GM12878 (cell line): ENCODE results near the gene C4orf36. TPM values are rescaled to one million over a fixed set of nuclear protein-coding genes. Genes with fewer than 3 reads are reported as not detected.

Experiments used
- EP300 ChIP-seq, 2 experiments: fragments of 150-350 bp in 1 of 2; IDR thresholded peaks; 2 replicates each; pipeline ENCODE4 v1.6.1; 2011 to 2012; ENCODE audit warnings: low read depth in 2 of 2, low read length in 2 of 2, borderline replicate concordance in 1 of 2, improper control_type of control experiment in 1 of 2, inconsistent platforms in 1 of 2; ENCODE audit not compliant: control insufficient read depth in 1 of 2
- IKZF2 ChIP-seq, 2 experiments: fragments of 450-650 bp; IDR thresholded peaks; 2 replicates each; pipeline ENCODE4 v1.6.1; 2017; ENCODE audit warnings: mild to moderate bottlenecking in 2 of 2, moderate library complexity in 2 of 2
- LARP7 ChIP-seq: fragments of 450-650 bp; IDR thresholded peaks from 2 replicates; pipeline ENCODE4 v1.6.1; 2017; ENCODE audit warnings: mild to moderate bottlenecking
- MXI1 ChIP-seq: fragments of 150-350 bp; IDR thresholded peaks from 2 replicates; pipeline ENCODE4 v1.6.1; 2011; ENCODE audit warnings: low read depth, mild to moderate bottlenecking, inconsistent platforms, low read length, improper control_type of control experiment
- NR2F1 ChIP-seq: fragments of 450-650 bp; conservative IDR thresholded peaks from 2 replicates; pipeline ENCODE4 v1.6.1; 2017; ENCODE audit warnings: mild to moderate bottlenecking
- NRF1 ChIP-seq: conservative IDR thresholded peaks from 2 replicates; pipeline ENCODE4 v1.6.1; 2011; ENCODE audit warnings: mild to moderate bottlenecking, low read depth, low read length, improper control_type of control experiment
- PAX5 ChIP-seq: IDR thresholded peaks from 2 replicates; pipeline ENCODE4 v1.6.1; 2011; ENCODE audit warnings: low read depth, low read length, borderline replicate concordance
- POLR2AphosphoS5 ChIP-seq: IDR thresholded peaks from 2 replicates; pipeline ENCODE4 v1.6.1; 2011; ENCODE audit warnings: mild to moderate bottlenecking, low read length, inconsistent platforms
- RB1 ChIP-seq: fragments of 450-650 bp; formaldehyde crosslinking; IDR thresholded peaks from 2 replicates; pipeline ENCODE4 v1.6.1; 2017; ENCODE audit warnings: mild to moderate bottlenecking, borderline replicate concordance
- SMAD1 ChIP-seq: fragments of 450-650 bp; IDR thresholded peaks from 2 replicates; pipeline ENCODE4 v1.6.1; 2018; ENCODE audit warnings: mild to moderate bottlenecking, low read depth; ENCODE audit not compliant: partially characterized antibody
- SMARCA5 ChIP-seq: fragments of 450-650 bp; IDR thresholded peaks from 2 replicates; pipeline ENCODE4 v1.6.1; 2017; ENCODE audit warnings: mild to moderate bottlenecking
- SPI1 ChIP-seq: IDR thresholded peaks from 2 replicates; pipeline ENCODE4 v1.6.1; 2011; ENCODE audit warnings: low read depth, mild to moderate bottlenecking, low read length, moderate library complexity, borderline replicate concordance; ENCODE audit not compliant: insufficient read depth
- YY1 ChIP-seq: IDR thresholded peaks from 2 replicates; pipeline ENCODE4 v1.6.1; 2011; ENCODE audit warnings: low read depth, mild to moderate bottlenecking, low read length
- ZNF274 ChIP-seq: IDR thresholded peaks from one replicate; pipeline ENCODE4 v1.8.0; 2011; ENCODE audit not compliant: insufficient read length, insufficient read depth
- ZNF622 ChIP-seq: fragments of 450-650 bp; IDR thresholded peaks from 2 replicates; pipeline ENCODE4 v1.6.1; 2017; ENCODE audit warnings: mild to moderate bottlenecking, inconsistent platforms
- ZZZ3 ChIP-seq: IDR thresholded peaks from 2 replicates; pipeline ENCODE4 v1.6.1; 2011; ENCODE audit warnings: low read depth; ENCODE audit not compliant: control insufficient read depth, insufficient read length
- polyA plus RNA-seq, 11 experiments: library from polyadenylated mRNA; depleted of rRNA in 4 of 11; unstranded in 6 of 11; stranded (reverse) in 5 of 11; fragments of >200 nt; fragmentation: Nextera tagmentation in 4 of 11; fragmentation: Illumina TruSeq in 1 of 11; extraction: Ambion mirVana in 4 of 11; extraction: Trizol in 1 of 11; gene quantifications; 1 replicate in 1 of 11; 2 replicates in 10 of 11; pipeline versions ENCODE4 v1.2.1 to v1.2.3, GENCODE V29; 2011 to 2016; ENCODE audit warnings: inconsistent platforms in 2 of 11, missing spikeins in 2 of 11, low read depth in 1 of 11
- total RNA-seq, 4 experiments: library from RNA; depleted of rRNA in 3 of 4; stranded (reverse); fragments of >200 nt in 3 of 4; fragmentation: Illumina TruSeq in 1 of 4; extraction: Trizol in 1 of 4; gene quantifications; 2 replicates each; pipeline versions ENCODE4 v1.2.1 to v1.2.3, GENCODE V29; 2013 to 2021
- TF ChIP-seq, protein P1 (sequence below): fragments of 450-650 bp; conservative IDR thresholded peaks from 2 replicates; pipeline ENCODE4 v1.6.1; 2017; ENCODE audit warnings: mild to moderate bottlenecking, moderate library complexity
- TF ChIP-seq, protein P2 (sequence below): IDR thresholded peaks from 2 replicates; pipeline ENCODE4 v1.6.1; 2012; ENCODE audit warnings: low read depth, low read length, improper control_type of control experiment
- TF ChIP-seq, protein P3 (sequence below): fragments of 450-650 bp; IDR thresholded peaks from 2 replicates; pipeline ENCODE4 v1.6.1; 2017; ENCODE audit warnings: antibody characterized with exemption, mild to moderate bottlenecking, moderate library complexity
- TF ChIP-seq, protein P4 (sequence below): fragments of 450-650 bp; IDR thresholded peaks from 2 replicates; pipeline ENCODE4 v1.6.1; 2017; ENCODE audit warnings: mild to moderate bottlenecking, moderate library complexity

The C4orf36 gene
- total and polyA plus RNA-seq, 10 of the 15 experiments (the other 5 are each of a cell fraction or from before 2014, with no cell fraction given), result 0.35 to 2.7 (median 1.3) TPM; not detected in 2

DNA sequence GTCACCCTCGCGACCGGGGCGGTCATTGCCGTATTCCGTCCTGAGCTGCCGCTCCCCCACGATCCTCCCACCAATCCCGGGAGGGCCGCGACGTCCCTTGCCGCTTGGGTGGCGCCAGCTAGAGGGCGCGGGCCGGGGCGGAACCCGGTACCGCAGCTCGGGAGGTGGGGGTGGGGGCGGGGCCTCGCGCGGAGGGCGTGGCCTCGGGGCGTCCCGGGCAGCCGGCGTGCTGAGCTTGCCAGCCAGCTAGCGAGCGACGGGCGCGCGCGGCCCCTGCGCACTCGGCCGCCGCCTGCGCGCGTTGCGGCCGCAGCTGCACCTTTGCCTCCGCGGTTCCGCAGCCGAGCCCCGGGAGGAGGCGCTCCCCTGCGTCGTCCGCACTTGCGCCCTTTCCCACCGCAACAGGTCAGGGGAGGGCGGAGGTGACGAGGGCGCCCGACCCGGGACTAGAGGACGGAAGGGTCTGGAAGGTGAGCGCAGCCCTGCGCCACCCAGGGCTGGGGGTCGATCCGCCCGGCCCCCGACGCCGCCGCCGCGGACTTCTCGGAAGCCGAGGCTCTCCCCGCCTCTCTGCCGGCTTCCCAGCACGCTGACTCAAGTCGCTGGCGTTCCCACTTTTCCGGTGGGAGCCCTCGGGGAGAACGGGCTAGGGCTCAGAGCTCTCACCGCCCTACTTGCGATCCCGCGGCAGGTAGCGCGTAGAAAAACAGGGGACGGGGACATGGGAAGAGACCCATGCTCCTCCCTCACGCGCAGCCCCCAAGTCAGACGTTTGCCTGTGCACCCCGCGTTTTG, 42.7 kb upstream of the C4orf36 start, which contains the start of gene AFF1 (continued):
- TF ChIP-seq, protein P1, sequence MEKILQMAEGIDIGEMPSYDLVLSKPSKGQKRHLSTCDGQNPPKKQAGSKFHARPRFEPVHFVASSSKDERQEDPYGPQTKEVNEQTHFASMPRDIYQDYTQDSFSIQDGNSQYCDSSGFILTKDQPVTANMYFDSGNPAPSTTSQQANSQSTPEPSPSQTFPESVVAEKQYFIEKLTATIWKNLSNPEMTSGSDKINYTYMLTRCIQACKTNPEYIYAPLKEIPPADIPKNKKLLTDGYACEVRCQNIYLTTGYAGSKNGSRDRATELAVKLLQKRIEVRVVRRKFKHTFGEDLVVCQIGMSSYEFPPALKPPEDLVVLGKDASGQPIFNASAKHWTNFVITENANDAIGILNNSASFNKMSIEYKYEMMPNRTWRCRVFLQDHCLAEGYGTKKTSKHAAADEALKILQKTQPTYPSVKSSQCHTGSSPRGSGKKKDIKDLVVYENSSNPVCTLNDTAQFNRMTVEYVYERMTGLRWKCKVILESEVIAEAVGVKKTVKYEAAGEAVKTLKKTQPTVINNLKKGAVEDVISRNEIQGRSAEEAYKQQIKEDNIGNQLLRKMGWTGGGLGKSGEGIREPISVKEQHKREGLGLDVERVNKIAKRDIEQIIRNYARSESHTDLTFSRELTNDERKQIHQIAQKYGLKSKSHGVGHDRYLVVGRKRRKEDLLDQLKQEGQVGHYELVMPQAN, result peak; percentile 76
- no peak for TF ChIP-seq SMAD1
- peak; percentile 99 for TF ChIP-seq NR2F1
- TF ChIP-seq, protein P2, sequence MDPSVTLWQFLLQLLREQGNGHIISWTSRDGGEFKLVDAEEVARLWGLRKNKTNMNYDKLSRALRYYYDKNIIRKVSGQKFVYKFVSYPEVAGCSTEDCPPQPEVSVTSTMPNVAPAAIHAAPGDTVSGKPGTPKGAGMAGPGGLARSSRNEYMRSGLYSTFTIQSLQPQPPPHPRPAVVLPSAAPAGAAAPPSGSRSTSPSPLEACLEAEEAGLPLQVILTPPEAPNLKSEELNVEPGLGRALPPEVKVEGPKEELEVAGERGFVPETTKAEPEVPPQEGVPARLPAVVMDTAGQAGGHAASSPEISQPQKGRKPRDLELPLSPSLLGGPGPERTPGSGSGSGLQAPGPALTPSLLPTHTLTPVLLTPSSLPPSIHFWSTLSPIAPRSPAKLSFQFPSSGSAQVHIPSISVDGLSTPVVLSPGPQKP, result no peak
- TF ChIP-seq IKZF2 (IDR thresholded peaks at IDR 0.05), result peak in 1 of 2 experiments; percentile 13
- no peak for TF ChIP-seq ZNF274
- no peak for TF ChIP-seq ZZZ3
- peak; percentile 14; the same call in 1 of the 2 replicates for TF ChIP-seq PAX5
- peak; percentile 69; the same call in 1 of the 2 replicates for TF ChIP-seq SMARCA5
- TF ChIP-seq YY1, result 0 out of 2 replicates have a peak, but pooled peaks have one; percentile 8
- TF ChIP-seq ZNF622, result no peak
- TF ChIP-seq, protein P3, sequence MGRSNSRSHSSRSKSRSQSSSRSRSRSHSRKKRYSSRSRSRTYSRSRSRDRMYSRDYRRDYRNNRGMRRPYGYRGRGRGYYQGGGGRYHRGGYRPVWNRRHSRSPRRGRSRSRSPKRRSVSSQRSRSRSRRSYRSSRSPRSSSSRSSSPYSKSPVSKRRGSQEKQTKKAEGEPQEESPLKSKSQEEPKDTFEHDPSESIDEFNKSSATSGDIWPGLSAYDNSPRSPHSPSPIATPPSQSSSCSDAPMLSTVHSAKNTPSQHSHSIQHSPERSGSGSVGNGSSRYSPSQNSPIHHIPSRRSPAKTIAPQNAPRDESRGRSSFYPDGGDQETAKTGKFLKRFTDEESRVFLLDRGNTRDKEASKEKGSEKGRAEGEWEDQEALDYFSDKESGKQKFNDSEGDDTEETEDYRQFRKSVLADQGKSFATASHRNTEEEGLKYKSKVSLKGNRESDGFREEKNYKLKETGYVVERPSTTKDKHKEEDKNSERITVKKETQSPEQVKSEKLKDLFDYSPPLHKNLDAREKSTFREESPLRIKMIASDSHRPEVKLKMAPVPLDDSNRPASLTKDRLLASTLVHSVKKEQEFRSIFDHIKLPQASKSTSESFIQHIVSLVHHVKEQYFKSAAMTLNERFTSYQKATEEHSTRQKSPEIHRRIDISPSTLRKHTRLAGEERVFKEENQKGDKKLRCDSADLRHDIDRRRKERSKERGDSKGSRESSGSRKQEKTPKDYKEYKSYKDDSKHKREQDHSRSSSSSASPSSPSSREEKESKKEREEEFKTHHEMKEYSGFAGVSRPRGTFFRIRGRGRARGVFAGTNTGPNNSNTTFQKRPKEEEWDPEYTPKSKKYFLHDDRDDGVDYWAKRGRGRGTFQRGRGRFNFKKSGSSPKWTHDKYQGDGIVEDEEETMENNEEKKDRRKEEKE, result no peak
- no peak for TF ChIP-seq EP300 (IDR thresholded peaks at IDR 0.05; ENCODE audit: borderline replicate concordance in 1 of 2, control insufficient read depth in 1 of 2, low read depth in 2 of 2, low read length in 2 of 2)
- TF ChIP-seq RB1, result peak; percentile 57; the same call in 1 of the 2 replicates
- TF ChIP-seq MXI1, result peak; percentile 22
- peak; percentile 42 for TF ChIP-seq NRF1
- TF ChIP-seq, protein P4, sequence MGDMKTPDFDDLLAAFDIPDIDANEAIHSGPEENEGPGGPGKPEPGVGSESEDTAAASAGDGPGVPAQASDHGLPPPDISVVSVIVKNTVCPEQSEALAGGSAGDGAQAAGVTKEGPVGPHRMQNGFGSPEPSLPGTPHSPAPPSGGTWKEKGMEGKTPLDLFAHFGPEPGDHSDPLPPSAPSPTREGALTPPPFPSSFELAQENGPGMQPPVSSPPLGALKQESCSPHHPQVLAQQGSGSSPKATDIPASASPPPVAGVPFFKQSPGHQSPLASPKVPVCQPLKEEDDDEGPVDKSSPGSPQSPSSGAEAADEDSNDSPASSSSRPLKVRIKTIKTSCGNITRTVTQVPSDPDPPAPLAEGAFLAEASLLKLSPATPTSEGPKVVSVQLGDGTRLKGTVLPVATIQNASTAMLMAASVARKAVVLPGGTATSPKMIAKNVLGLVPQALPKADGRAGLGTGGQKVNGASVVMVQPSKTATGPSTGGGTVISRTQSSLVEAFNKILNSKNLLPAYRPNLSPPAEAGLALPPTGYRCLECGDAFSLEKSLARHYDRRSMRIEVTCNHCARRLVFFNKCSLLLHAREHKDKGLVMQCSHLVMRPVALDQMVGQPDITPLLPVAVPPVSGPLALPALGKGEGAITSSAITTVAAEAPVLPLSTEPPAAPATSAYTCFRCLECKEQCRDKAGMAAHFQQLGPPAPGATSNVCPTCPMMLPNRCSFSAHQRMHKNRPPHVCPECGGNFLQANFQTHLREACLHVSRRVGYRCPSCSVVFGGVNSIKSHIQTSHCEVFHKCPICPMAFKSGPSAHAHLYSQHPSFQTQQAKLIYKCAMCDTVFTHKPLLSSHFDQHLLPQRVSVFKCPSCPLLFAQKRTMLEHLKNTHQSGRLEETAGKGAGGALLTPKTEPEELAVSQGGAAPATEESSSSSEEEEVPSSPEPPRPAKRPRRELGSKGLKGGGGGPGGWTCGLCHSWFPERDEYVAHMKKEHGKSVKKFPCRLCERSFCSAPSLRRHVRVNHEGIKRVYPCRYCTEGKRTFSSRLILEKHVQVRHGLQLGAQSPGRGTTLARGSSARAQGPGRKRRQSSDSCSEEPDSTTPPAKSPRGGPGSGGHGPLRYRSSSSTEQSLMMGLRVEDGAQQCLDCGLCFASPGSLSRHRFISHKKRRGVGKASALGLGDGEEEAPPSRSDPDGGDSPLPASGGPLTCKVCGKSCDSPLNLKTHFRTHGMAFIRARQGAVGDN, result peak; percentile 61; the same call in 1 of the 2 replicates
- TF ChIP-seq LARP7, result peak; percentile 98
- TF ChIP-seq POLR2AphosphoS5, result peak; percentile 85
- no peak for TF ChIP-seq SPI1
